Heart left ventricle (tissue), 16 donors: ENCODE measurements around the gene ENKUR. TPM values are rescaled to one million over a fixed set of nuclear protein-coding genes. Genes with fewer than 3 reads are reported as not detected.
"Not testable (repeated sequence)": the region's sequence is repeated elsewhere in the genome, so short reads cannot be mapped to it uniquely, and the experiment has no call there.

Source experiments
- ATAC-seq, 4 donors: fragments of 200-7000 bp; cut with Tn5 transposase; one replicate each; pipeline ENCODE4 v1.9.1; 2020 to 2022; ENCODE audit warnings: moderate library complexity in 4 of 4, mild to moderate bottlenecking in 3 of 4, moderate number of reproducible peaks in 1 of 4
- DNase-seq, 5 donors: peaks; one replicate each; pipeline ENCODE4 v3.0.0-alpha.2; 2020
- H3K27ac ChIP-seq, 12 donors: fragments of 200-600 bp; sonication (generic) in 4 of 12; one replicate each; pipeline versions ENCODE4 v1.5.0 to v1.8.0; 2016 to 2022; ENCODE audit warnings: mild to moderate bottlenecking in 2 of 12
- H3K27me3 ChIP-seq, 9 donors: fragments of 200-600 bp; sonication (generic) in 2 of 9; one replicate each; pipeline versions ENCODE4 v1.5.1 to v1.8.0; 2016 to 2022; ENCODE audit warnings: mild to moderate bottlenecking in 3 of 9
- H3K36me3 ChIP-seq, 9 donors: fragments of 200-600 bp; sonication (generic) in 2 of 9; one replicate each; pipeline versions ENCODE4 v1.5.0 to v1.8.0; 2018 to 2022; ENCODE audit warnings: mild to moderate bottlenecking in 2 of 9
- H3K4me1 ChIP-seq, 12 donors: fragments of 200-600 bp; sonication (generic) in 4 of 12; one replicate each; pipeline versions ENCODE4 v1.5.0 to v1.8.0; 2016 to 2022; ENCODE audit warnings: mild to moderate bottlenecking in 3 of 12
- H3K4me3 ChIP-seq, 12 donors: fragments of 200-600 bp; sonication (generic) in 4 of 12; one replicate each; pipeline versions ENCODE4 v1.5.0 to v1.8.0; 2017 to 2022; ENCODE audit warnings: mild to moderate bottlenecking in 9 of 12, moderate library complexity in 4 of 12
- H3K9me3 ChIP-seq, 12 donors: fragments of 200-600 bp; sonication (generic) in 4 of 12; one replicate each; pipeline versions ENCODE4 v1.5.0 to v1.8.0; 2016 to 2022; ENCODE audit warnings: mild to moderate bottlenecking in 1 of 12
- POLR2A ChIP-seq, 2 donors: fragments of 450-650 bp; IDR thresholded peaks; one replicate each; pipeline ENCODE4 v1.6.1; 2017; ENCODE audit warnings: antibody characterized with exemption in 2 of 2, mild to moderate bottlenecking in 2 of 2, moderate library complexity in 2 of 2
- WGBS, 4 donors: extraction: QIAGEN DNeasy Blood & Tissue Kit in 2 of 4; methylation state at CpG; one replicate each; pipeline versions ENCODE4 v1.1.5 to v1.1.7; 2013 to 2018; 5-methylcytosine and 5-hydroxymethylcytosine counted together
- intact Hi-C, 10 donors: fragments of 100-400 bp; cut with DNase I; formaldehyde crosslinking; loops; one replicate each; pipeline versions ENCODE4 v1.11.1 to v1.14.2; 2022
- polyA plus RNA-seq, 2 donors: library from polyadenylated mRNA; stranded (reverse); fragments of 200-250 nt; gene quantifications; one replicate each; pipeline ENCODE4 v1.2.3, GENCODE V29; 2013
- total RNA-seq, 9 donors: library from RNA; depleted of rRNA in 2 of 9; stranded (reverse); fragments of >200 nt in 2 of 9; fragmentation: NEBNext Ultra II Directional in 3 of 9; extraction: Animal tissue kit (Norgen Biotek cat#: 25700) in 3 of 9; gene quantifications; one replicate each; pipeline versions ENCODE4 v1.1.0 to v1.2.4, GENCODE V29; 2016 to 2023
- TF ChIP-seq, protein P1 (sequence below), 12 donors: fragments of 200-600 bp; sonication (generic) in 4 of 12; IDR thresholded peaks; one replicate each; pipeline versions ENCODE4 v1.5.0 to v1.8.0; 2018 to 2022; ENCODE audit warnings: antibody characterized with exemption in 12 of 12, mild to moderate bottlenecking in 5 of 12
- donor health status: ischemic (EF 13 %, LVEDD 7.1; RV severe dilation, severe dysfunction).
- donor health status: healthy with polysubstance abuse.
- donor health status: DM: no; HTN: yes; CAD: no.
- donor health status: DM: no; HTN: no; CAD: no.
- donor health status: ischemic (EF 25% LVEDD 6.9; RV normal size, moderate dysfunction).
- donor health status: ischemic (EF 25% LVEDD 5.7; RV mildly dilated, moderate dysfunction).
- donor health status: healthy.
- donor health status: DM: yes; HTN: yes; CAD: no.
- donor health status: ischemic (EF 35%, LVEDD 5.7; RV mildly dilated, moderate dysfunction).
- donor health status: nonischemic (EF 11% LVEDD 7.7; RV severe dilation, severe dysfunction).
- donor health status: DM: yes; HTN: yes; CAD: no.
- donor health status: PGD.
- donor health status: ischemic (EF 29% LVEDD 5.4; RV normal size, mild dysfunction).
- donor health status: nonischemic (EF 23%, LVEDD 6.1; RV moderate dilation, normal function).

ENKUR gene
- total and polyA plus RNA-seq, 11 donors, result 0.12 to 0.20 (median 0.19) TPM; not detected in 7

DNA sequence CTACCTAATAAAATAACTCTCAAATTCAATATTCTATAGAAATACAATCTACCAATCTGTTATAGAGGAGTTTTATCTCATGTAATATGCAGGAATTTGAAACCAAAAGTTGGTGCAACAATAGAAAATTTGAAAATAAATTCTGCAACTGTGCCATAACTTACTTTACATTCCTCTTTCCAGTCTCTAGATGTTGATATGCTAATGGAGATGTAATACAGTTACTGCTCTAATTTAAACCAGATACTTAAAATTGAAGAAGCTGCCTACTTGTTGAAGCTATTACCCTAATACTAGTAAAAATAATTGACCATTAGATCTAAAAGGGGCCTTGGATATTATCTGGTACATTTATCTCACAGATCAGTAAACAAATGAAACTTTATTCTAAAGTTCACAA is 1.4 kb downstream of the ENKUR start:
- no peak overlapping the region for H3K27ac ChIP-seq
- peaks cover 0 to 23% (median 9%) of the 10 kb centered on the region in 12 donors for H3K4me1 ChIP-seq
- H3K27me3 ChIP-seq, result no peaks in the 10 kb centered on the region
- DNase-seq (no peak), ATAC-seq (no peak)
- TF ChIP-seq, protein P1, sequence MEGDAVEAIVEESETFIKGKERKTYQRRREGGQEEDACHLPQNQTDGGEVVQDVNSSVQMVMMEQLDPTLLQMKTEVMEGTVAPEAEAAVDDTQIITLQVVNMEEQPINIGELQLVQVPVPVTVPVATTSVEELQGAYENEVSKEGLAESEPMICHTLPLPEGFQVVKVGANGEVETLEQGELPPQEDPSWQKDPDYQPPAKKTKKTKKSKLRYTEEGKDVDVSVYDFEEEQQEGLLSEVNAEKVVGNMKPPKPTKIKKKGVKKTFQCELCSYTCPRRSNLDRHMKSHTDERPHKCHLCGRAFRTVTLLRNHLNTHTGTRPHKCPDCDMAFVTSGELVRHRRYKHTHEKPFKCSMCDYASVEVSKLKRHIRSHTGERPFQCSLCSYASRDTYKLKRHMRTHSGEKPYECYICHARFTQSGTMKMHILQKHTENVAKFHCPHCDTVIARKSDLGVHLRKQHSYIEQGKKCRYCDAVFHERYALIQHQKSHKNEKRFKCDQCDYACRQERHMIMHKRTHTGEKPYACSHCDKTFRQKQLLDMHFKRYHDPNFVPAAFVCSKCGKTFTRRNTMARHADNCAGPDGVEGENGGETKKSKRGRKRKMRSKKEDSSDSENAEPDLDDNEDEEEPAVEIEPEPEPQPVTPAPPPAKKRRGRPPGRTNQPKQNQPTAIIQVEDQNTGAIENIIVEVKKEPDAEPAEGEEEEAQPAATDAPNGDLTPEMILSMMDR (IDR thresholded peaks at IDR 0.05), result no peak
- no peak for TF ChIP-seq POLR2A (IDR thresholded peaks at IDR 0.05)
- intact Hi-C loops, result loop anchor here in 2 of 10 donors (10.0 kb wide), 2 partner anchors 290 to 380 kb away; partner anchors contain the start of gene ARHGAP21 (in 1 of the 2)
- H3K36me3 ChIP-seq, result no peaks in the 10 kb centered on the region
- no peak overlapping the region for H3K4me3 ChIP-seq
- H3K9me3 ChIP-seq, result no peaks in the 10 kb centered on the region

DNA sequence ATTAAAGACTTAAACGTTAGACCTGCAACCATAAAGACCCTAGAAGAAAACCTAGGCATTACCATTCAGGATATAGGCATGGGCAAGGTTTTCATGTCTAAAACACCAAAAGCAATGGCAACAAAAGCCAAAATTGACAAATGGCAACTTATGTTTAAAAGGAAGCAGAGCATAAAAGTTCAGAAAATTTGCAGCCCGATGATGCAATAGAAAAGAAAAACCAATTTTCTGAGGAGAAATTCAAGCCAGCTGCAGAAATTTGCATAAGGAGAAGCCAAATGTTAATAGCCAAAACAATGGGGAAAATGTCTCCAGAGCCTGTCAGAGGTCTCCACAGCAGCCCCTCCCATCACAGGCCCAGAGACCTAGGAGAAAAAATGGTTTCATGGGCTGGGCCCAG is 4.4 kb downstream of the ENKUR start:
- ATAC-seq, H3K9me3 ChIP-seq, H3K27ac ChIP-seq, H3K27me3 ChIP-seq, H3K4me3 ChIP-seq, H3K36me3 ChIP-seq, DNase-seq: not testable (repeated sequence)
- intact Hi-C loops, result loop anchor here in 2 of 10 donors (10.0 kb wide), 2 partner anchors 287 to 377 kb away; partner anchors contain the start of gene ARHGAP21 (in 1 of the 2)
- 89 to 95% (median 90%) methylated on average over 2 of the region's 2 CpGs for WGBS, 4 donors
- peaks cover 0 to 11% (median 2%) of the 10 kb centered on the region in 12 donors for H3K4me1 ChIP-seq

DNA sequence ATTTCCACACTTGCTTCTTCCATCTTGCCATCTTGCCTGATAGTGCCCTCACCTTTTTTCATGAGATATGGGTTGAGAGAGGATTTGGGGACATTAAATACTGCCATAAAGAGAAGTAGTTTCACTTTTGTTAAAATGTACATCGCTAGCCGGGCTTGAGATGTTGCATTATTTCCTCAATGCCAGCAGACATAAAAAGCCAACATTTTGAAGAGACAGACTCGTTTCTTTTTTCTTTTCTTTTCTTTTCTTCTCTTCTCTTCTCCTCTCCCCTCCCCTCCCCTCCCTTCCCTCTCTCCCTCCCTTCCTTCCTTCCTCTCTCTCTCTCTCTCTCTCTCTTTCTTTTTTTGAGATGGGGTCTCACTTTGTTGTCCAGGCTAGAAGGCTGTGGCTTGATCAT is 17.9 kb downstream of the ENKUR start:
- intact Hi-C loops, result loop anchor here in 3 of 10 donors (10.0 kb wide), 1 partner anchor 353 kb away; no protein-coding TSS in a partner anchor
- DNase-seq (no peak), ATAC-seq (no peak)
- H3K4me3 ChIP-seq, result no peak overlapping the region
- H3K4me1 ChIP-seq, result no peaks in the 10 kb centered on the region
- no peaks in the 10 kb centered on the region for H3K27me3 ChIP-seq
- peaks cover 0 to 27% (median 0%) of the 10 kb centered on the region in 12 donors for H3K9me3 ChIP-seq
- WGBS, 4 donors, result 82 to 87% (median 84%) methylated on average over 3 of the region's 3 CpGs
- TF ChIP-seq, protein P1 (IDR thresholded peaks at IDR 0.05), result no peak
- no peak for TF ChIP-seq POLR2A (IDR thresholded peaks at IDR 0.05)
- H3K36me3 ChIP-seq, result no peaks in the 10 kb centered on the region
- H3K27ac ChIP-seq, result no peak overlapping the region

DNA sequence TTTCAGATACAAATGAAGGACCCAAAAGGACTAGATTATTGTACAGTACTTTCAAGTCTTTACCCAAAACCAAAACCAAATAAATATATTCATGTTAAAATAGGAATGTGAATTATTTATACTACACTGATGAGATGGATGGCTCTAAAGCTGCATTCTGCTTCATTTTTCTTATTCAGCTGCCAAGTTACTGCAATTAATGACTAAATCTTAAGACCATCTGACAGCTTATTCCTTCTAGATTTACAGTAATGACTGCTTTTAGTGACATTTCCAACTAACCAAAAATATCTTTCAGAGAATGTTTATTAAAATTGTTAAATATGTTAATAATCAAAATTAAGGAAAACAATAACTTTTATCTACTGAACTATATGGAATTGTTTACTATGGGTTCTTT is 20.9 kb downstream of the ENKUR start:
- Histone ChIP-seq H3K4me3 (no peak overlapping the region), H3K36me3 (no peaks in the 10 kb centered on the region), H3K9me3 (peaks cover 0 to 9% (median 0%) of the 10 kb centered on the region in 12 donors), H3K27ac (no peak overlapping the region), H3K27me3 (no peaks in the 10 kb centered on the region), H3K4me1 (no peaks in the 10 kb centered on the region)
- TF ChIP-seq POLR2A (IDR thresholded peaks at IDR 0.05), result no peak
- TF ChIP-seq, protein P1 (IDR thresholded peaks at IDR 0.05), result no peak
- ATAC-seq (no peak), DNase-seq (no peak)
- intact Hi-C loops, result loop anchor here in 3 of 10 donors (10.0 kb wide), 1 partner anchor 350 kb away; no protein-coding TSS in a partner anchor
